Kidney (tissue), 14 donors: Measurements from ENCODE around the gene DISC1. TPM values are rescaled to one million over a fixed set of nuclear protein-coding genes. Genes with fewer than 3 reads are reported as not detected.
A peak's percentile ranks its signal among the peaks of the same experiment; 100 is the strongest.
"Not testable (repeated sequence)": the region's sequence is repeated elsewhere in the genome, so short reads cannot be mapped to it uniquely, and the experiment has no call there.

Experiments used
- DNase-seq, 5 donors: peaks; one replicate each; pipeline ENCODE4 v3.0.0-alpha.2; 2013 to 2020
- FAIRE-seq: peaks from 2 replicates; lab custom pipeline; 2012; peaks lifted over from hg19 to GRCh38; lab: Jason Lieb, UNC
- H3K27ac ChIP-seq, 2 donors: one replicate each; pipeline ENCODE4 v1.7.0; 2013; ENCODE audit warnings: low read depth in 2 of 2, low read length in 2 of 2, inconsistent platforms in 1 of 2
- H3K27me3 ChIP-seq: one replicate; pipeline ENCODE4 v1.7.1; 2013; ENCODE audit warnings: low read length, inconsistent platforms; ENCODE audit not compliant: control insufficient read depth, insufficient read depth
- H3K36me3 ChIP-seq, 3 donors: one replicate each; pipeline versions ENCODE4 v1.7.0 to v1.7.1; 2013; ENCODE audit warnings: low read length in 3 of 3, control low read depth in 1 of 3, inconsistent platforms in 1 of 3; ENCODE audit not compliant: insufficient read depth in 3 of 3, control insufficient read depth in 2 of 3
- H3K4me1 ChIP-seq, 3 donors: one replicate each; pipeline versions ENCODE4 v1.7.0 to v1.7.1; 2013; ENCODE audit warnings: low read length in 3 of 3, inconsistent platforms in 1 of 3, low read depth in 1 of 3; ENCODE audit not compliant: control insufficient read depth in 2 of 3, insufficient read depth in 2 of 3
- H3K4me3 ChIP-seq, 3 donors: one replicate each; pipeline versions ENCODE4 v1.7.0 to v1.8.1; 2013; ENCODE audit warnings: low read length in 3 of 3, control low read depth in 1 of 3, inconsistent platforms in 1 of 3
- H3K9ac ChIP-seq, 3 donors: one replicate each; pipeline versions ENCODE4 v1.7.0 to v1.7.1; 2013; ENCODE audit warnings: low read length in 3 of 3, control low read depth in 1 of 3, inconsistent platforms in 1 of 3
- H3K9me3 ChIP-seq, 3 donors: one replicate each; pipeline versions ENCODE4 v1.7.0 to v1.7.1; 2013; ENCODE audit warnings: low read length in 3 of 3, control low read depth in 1 of 3, inconsistent platforms in 1 of 3; ENCODE audit not compliant: control insufficient read depth in 2 of 3, insufficient read depth in 1 of 3
- CTCF ChIP-seq: IDR thresholded peaks from 3 replicates; pipeline ENCODE4 v1.5.1; 2012; ENCODE audit warnings: mild to moderate bottlenecking, moderate library complexity, borderline replicate concordance; ENCODE audit not compliant: insufficient read depth; ENCODE audit errors: extremely low read depth
- intact Hi-C: fragments of 100-400 bp; cut with DNase I; formaldehyde crosslinking; loops from one replicate; pipeline ENCODE4 v1.11.1; 2022
- polyA plus RNA-seq: library from polyadenylated mRNA; stranded (reverse); fragments of 350-450 nt; fragmentation: Illumina TruSeq; extraction: RNeasy Lipid Tissue Mini Kit (QIAGEN cat#74804); gene quantifications from one replicate; pipeline ENCODE4 v1.2.3, GENCODE V29; 2014; ENCODE audit warnings: low read depth, low replicate concordance; ENCODE audit not compliant: insufficient read depth
- total RNA-seq: library from RNA; stranded (reverse); fragmentation: NEBNext Ultra II Directional; extraction: Animal tissue kit (Norgen Biotek cat#: 25700); gene quantifications from one replicate; pipeline ENCODE4 v1.2.1, GENCODE V29; 2021
- donor health status: control.
- donor health status: control.
- donor health status: control.
- donor health status: control.
- donor health status: control.
- donor health status: DM: yes; HTN: yes; CAD: no.
- donor health status: Normal renal cell carcinoma (clear cell type).

DISC1 gene
- total and polyA plus RNA-seq, 2 donors from 2014 or later, result 0.80 to 15.9 TPM

GRCh38 chr1:231590453-231591198 is 36.0 kb upstream of the DISC1 start:
- Histone ChIP-seq H3K27ac (no peak overlapping the region), H3K9ac (no peak overlapping the region), H3K27me3 (no peaks in the 10 kb centered on the region), H3K36me3 (no peaks in the 10 kb centered on the region), H3K9me3 (no peaks in the 10 kb centered on the region), H3K4me1 (no peaks in the 10 kb centered on the region), H3K4me3 (no peak overlapping the region)
- FAIRE-seq (no peak), DNase-seq (peak in 4 of 5 donors; percentile 41 to 75 (median 49))
- peak; percentile 72 for TF ChIP-seq CTCF
- intact Hi-C loops, result loop anchor here (5.0 kb wide), 1 partner anchor 233 kb away; no protein-coding TSS in a partner anchor

- intact Hi-C loops, result loop anchor here (5.0 kb wide), 1 partner anchor 234 kb away; no protein-coding TSS in a partner anchor
- Histone ChIP-seq H3K27ac (no peak overlapping the region), H3K27me3 (no peaks in the 10 kb centered on the region), H3K9me3 (no peaks in the 10 kb centered on the region), H3K36me3 (no peaks in the 10 kb centered on the region), H3K9ac (no peak overlapping the region), H3K4me1 (no peaks in the 10 kb centered on the region), H3K4me3 (no peak overlapping the region)
- DNase-seq (no peak), FAIRE-seq (no peak)
- no peak for TF ChIP-seq CTCF
Measured at GRCh38 chr1:231591466-231591865, 35.1 kb upstream of the DISC1 start.

- H3K9me3 ChIP-seq, result no peaks in the 10 kb centered on the region
- no peak overlapping the region for H3K27ac ChIP-seq
- H3K27me3 ChIP-seq, result no peaks in the 10 kb centered on the region
- no peak for DNase-seq
- no peaks in the 10 kb centered on the region for H3K36me3 ChIP-seq
- FAIRE-seq, result no peak
- intact Hi-C loops, result loop anchor here (5.0 kb wide), 1 partner anchor 236 kb away; no protein-coding TSS in a partner anchor
- no peak for TF ChIP-seq CTCF
- H3K9ac ChIP-seq, result no peak overlapping the region
- no peak overlapping the region for H3K4me3 ChIP-seq
- no peaks in the 10 kb centered on the region for H3K4me1 ChIP-seq
Measured at GRCh38 chr1:231592809-231593208, 33.8 kb upstream of the DISC1 start.

GRCh38 chr1:231593264-231593663 is 33.3 kb upstream of the DISC1 start:
- not testable (repeated sequence) for H3K27ac ChIP-seq, H3K36me3 ChIP-seq, FAIRE-seq, H3K27me3 ChIP-seq, H3K9ac ChIP-seq, DNase-seq, H3K4me1 ChIP-seq, H3K9me3 ChIP-seq, H3K4me3 ChIP-seq
- intact Hi-C loops, result loop anchor here (5.0 kb wide), 1 partner anchor 236 kb away; no protein-coding TSS in a partner anchor
